Hepatocyte (in vitro differentiated cells): ENCODE data around the gene CHCHD6.

Experiments
- CTCF ChIP-seq: fragments of 200-600 bp; sonication (generic); IDR thresholded peaks from 2 replicates; pipeline ENCODE4 v1.5.1; 2016; ENCODE audit warnings: antibody characterized with exemption, mild to moderate bottlenecking; ENCODE audit not compliant: poor library complexity
- EZH2 ChIP-seq: fragments of 200-600 bp; sonication (generic); IDR thresholded peaks from 2 replicates; pipeline ENCODE4 v1.6.1; 2016; ENCODE audit warnings: antibody characterized with exemption, mild to moderate bottlenecking, borderline replicate concordance
- EZH2phosphoT487 ChIP-seq: fragments of 200-600 bp; sonication (generic); IDR thresholded peaks from one replicate; pipeline ENCODE4 v1.6.1; 2018; ENCODE audit warnings: antibody characterized with exemption, mild to moderate bottlenecking, low read depth, moderate library complexity; ENCODE audit not compliant: unreplicated experiment, severe bottlenecking

GRCh38 chr3:126721246-126721645 lies 17.2 kb downstream of the CHCHD6 start:
- TF ChIP-seq CTCF = no peak
- TF ChIP-seq EZH2phosphoT487 = no peak
- TF ChIP-seq EZH2 = no peak
